ENCODE data around the gene MLN. TPM values are rescaled to one million over a fixed set of nuclear protein-coding genes. Genes with fewer than 3 reads are reported as not detected.

MLN gene
- total RNA-seq, 1 experiment from 2014 or later, result not detected

DNA sequence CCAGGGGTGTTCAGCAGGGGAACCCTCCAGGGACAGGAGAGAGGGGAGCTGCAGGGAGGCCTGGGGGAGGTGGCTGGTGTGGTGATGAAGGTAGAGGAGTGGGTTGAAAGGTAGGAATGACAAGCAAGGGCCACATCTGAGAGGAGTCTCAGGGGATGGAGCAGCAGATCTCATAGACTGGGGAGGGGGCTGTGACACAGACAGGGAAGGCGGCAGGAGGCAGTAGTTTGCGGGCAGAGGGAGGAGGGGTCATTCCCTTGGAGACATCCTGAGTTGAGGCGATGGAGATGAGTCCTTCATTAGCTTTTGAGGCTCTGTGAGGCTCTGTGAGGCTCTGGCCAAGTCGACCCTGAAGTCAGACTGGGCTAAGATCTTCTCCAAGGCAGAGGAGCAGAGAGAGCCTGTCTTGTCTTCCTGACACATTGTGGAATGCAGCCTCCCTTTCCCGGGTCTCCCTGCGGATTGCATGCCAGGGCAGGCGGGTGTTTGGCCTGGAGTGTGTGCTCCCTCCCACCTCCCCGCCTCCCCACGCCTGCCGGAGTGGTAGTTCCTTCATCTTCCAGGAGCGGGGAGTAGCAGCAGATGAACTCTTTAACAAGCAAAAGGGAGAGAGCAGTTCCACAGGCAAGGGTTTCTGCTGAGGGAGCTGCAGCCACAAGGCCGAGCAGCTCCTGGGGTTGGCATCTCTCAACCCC, 34.3 kb upstream of the MLN start:
- BruUV-seq (replicated peaks), result no TSS peak
- RAD21 ChIA-PET (ENCODE audit: low non-redundant PET in 1 of 2, low total read pairs in 2 of 2, uncharacterized antibody in 2 of 2, unreplicated experiment in 2 of 2), result no interaction called here
- no peak overlapping the region for H3K27ac ChIP-seq (ENCODE audit: low read depth, low read length)
- no peaks in the 10 kb centered on the region for H3K36me3 ChIP-seq (ENCODE audit: control insufficient read depth in 1 of 2, insufficient read depth in 2 of 2, low read length in 2 of 2)
- POLR2A ChIA-PET, result no interaction called here
- H3K79me2 ChIP-seq (ENCODE audit: insufficient read depth, low read length), result no peaks in the 10 kb centered on the region
- CTCF ChIA-PET, result no interaction called here
- H3K9me3 ChIP-seq (ENCODE audit: control insufficient read depth in 1 of 2, insufficient read depth in 1 of 2, low read depth in 1 of 2, low read length in 2 of 2), result no peaks in the 10 kb centered on the region
- TF ChIP-seq JUND (IDR thresholded peaks at IDR 0.05), result no peak
- TF ChIP-seq, protein P1, sequence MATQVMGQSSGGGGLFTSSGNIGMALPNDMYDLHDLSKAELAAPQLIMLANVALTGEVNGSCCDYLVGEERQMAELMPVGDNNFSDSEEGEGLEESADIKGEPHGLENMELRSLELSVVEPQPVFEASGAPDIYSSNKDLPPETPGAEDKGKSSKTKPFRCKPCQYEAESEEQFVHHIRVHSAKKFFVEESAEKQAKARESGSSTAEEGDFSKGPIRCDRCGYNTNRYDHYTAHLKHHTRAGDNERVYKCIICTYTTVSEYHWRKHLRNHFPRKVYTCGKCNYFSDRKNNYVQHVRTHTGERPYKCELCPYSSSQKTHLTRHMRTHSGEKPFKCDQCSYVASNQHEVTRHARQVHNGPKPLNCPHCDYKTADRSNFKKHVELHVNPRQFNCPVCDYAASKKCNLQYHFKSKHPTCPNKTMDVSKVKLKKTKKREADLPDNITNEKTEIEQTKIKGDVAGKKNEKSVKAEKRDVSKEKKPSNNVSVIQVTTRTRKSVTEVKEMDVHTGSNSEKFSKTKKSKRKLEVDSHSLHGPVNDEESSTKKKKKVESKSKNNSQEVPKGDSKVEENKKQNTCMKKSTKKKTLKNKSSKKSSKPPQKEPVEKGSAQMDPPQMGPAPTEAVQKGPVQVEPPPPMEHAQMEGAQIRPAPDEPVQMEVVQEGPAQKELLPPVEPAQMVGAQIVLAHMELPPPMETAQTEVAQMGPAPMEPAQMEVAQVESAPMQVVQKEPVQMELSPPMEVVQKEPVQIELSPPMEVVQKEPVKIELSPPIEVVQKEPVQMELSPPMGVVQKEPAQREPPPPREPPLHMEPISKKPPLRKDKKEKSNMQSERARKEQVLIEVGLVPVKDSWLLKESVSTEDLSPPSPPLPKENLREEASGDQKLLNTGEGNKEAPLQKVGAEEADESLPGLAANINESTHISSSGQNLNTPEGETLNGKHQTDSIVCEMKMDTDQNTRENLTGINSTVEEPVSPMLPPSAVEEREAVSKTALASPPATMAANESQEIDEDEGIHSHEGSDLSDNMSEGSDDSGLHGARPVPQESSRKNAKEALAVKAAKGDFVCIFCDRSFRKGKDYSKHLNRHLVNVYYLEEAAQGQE (IDR thresholded peaks at IDR 0.05; ENCODE audit: low read depth), result no peak
- TF ChIP-seq, protein P2, sequence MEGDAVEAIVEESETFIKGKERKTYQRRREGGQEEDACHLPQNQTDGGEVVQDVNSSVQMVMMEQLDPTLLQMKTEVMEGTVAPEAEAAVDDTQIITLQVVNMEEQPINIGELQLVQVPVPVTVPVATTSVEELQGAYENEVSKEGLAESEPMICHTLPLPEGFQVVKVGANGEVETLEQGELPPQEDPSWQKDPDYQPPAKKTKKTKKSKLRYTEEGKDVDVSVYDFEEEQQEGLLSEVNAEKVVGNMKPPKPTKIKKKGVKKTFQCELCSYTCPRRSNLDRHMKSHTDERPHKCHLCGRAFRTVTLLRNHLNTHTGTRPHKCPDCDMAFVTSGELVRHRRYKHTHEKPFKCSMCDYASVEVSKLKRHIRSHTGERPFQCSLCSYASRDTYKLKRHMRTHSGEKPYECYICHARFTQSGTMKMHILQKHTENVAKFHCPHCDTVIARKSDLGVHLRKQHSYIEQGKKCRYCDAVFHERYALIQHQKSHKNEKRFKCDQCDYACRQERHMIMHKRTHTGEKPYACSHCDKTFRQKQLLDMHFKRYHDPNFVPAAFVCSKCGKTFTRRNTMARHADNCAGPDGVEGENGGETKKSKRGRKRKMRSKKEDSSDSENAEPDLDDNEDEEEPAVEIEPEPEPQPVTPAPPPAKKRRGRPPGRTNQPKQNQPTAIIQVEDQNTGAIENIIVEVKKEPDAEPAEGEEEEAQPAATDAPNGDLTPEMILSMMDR (IDR thresholded peaks at IDR 0.05 in 2 of 3, conservative IDR thresholded peaks at IDR 0.05 in 1 of 3; ENCODE audit: borderline replicate concordance in 1 of 3, insufficient read depth in 1 of 3, low read depth in 2 of 3, low read length in 2 of 3), result no peak
- TF ChIP-seq FOSL1 (IDR thresholded peaks at IDR 0.05; ENCODE audit: low read depth), result no peak
- no peak for TF ChIP-seq YY1 (IDR thresholded peaks at IDR 0.05; ENCODE audit: extremely low read depth, insufficient replicate concordance, low read depth, low read length)
- no peak for TF ChIP-seq EGR1 (IDR thresholded peaks at IDR 0.05; ENCODE audit: low read depth)
- no peak for TF ChIP-seq POLR2A (IDR thresholded peaks at IDR 0.05; ENCODE audit: borderline replicate concordance, extremely low read depth, insufficient read depth, insufficient read length)
- no peak for TF ChIP-seq SP1 (IDR thresholded peaks at IDR 0.05; ENCODE audit: low read depth)
- TF ChIP-seq ZNF274 (IDR thresholded peaks at IDR 0.05; ENCODE audit: low read depth, low read length), result no peak
- TF ChIP-seq, protein P3, sequence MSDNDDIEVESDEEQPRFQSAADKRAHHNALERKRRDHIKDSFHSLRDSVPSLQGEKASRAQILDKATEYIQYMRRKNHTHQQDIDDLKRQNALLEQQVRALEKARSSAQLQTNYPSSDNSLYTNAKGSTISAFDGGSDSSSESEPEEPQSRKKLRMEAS (IDR thresholded peaks at IDR 0.05), result no peak
- TF ChIP-seq, protein P4, sequence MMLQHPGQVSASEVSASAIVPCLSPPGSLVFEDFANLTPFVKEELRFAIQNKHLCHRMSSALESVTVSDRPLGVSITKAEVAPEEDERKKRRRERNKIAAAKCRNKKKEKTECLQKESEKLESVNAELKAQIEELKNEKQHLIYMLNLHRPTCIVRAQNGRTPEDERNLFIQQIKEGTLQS (IDR thresholded peaks at IDR 0.05), result no peak
- TF ChIP-seq CBX3 (IDR thresholded peaks at IDR 0.05; ENCODE audit: low read depth), result no peak
- no peak for TF ChIP-seq SRF (IDR thresholded peaks at IDR 0.05; ENCODE audit: low read depth)
- TF ChIP-seq EZH2 (IDR thresholded peaks at IDR 0.05), result no peak
- TF ChIP-seq TCF7L2 (IDR thresholded peaks at IDR 0.05; ENCODE audit: borderline replicate concordance, extremely low read depth, insufficient read depth, insufficient read length), result no peak
- no peak for TF ChIP-seq POLR2AphosphoS5 (IDR thresholded peaks at IDR 0.05; ENCODE audit: low read depth, low read length)
- TF ChIP-seq SIN3A (IDR thresholded peaks at IDR 0.05; ENCODE audit: low read depth), result no peak
- no peak for TF ChIP-seq RAD21 (IDR thresholded peaks at IDR 0.05; ENCODE audit: low read depth)
- H4K20me1 ChIP-seq (ENCODE audit: insufficient read depth), result no peaks in the 10 kb centered on the region
- H3K9ac ChIP-seq (ENCODE audit: low read length), result no peak overlapping the region
- H3K27me3 ChIP-seq (ENCODE audit: insufficient read depth, low read length), result no peaks in the 10 kb centered on the region
- H3K9me2 ChIP-seq (ENCODE audit: insufficient read depth), result no peaks in the 10 kb centered on the region
- ATAC-seq, result no peak
- H3K4me3 ChIP-seq (replicated peaks in 1 of 2; ENCODE audit: low read depth in 1 of 2, low read length in 2 of 2), result no peak overlapping the region
- intact Hi-C loops (cut with micrococcal nuclease), result no loop called here
- no peak overlapping the region for H2AFZ ChIP-seq (ENCODE audit: low read depth, low read length, poor library complexity, severe bottlenecking)
- H3K4me1 ChIP-seq (ENCODE audit: control insufficient read depth in 1 of 2, insufficient read depth in 2 of 2, low read length in 2 of 2), result peaks cover 21 to 39% of the 10 kb centered on the region in 2 experiments
- no peak overlapping the region for H3K4me2 ChIP-seq (ENCODE audit: low read length)
- DNase-seq (ENCODE audit: low read depth, low spot score), result no peak
